NCI-H1694 treated with DMSO at 0.1 percent for 48 hours (cell line): Measurements from ENCODE around the gene LTA4H.

Experiments used
- DNase-seq: peaks from one replicate; lab custom pipeline; 2025; lab: John Stamatoyannopoulos, UW

Gene LTA4H

DNA sequence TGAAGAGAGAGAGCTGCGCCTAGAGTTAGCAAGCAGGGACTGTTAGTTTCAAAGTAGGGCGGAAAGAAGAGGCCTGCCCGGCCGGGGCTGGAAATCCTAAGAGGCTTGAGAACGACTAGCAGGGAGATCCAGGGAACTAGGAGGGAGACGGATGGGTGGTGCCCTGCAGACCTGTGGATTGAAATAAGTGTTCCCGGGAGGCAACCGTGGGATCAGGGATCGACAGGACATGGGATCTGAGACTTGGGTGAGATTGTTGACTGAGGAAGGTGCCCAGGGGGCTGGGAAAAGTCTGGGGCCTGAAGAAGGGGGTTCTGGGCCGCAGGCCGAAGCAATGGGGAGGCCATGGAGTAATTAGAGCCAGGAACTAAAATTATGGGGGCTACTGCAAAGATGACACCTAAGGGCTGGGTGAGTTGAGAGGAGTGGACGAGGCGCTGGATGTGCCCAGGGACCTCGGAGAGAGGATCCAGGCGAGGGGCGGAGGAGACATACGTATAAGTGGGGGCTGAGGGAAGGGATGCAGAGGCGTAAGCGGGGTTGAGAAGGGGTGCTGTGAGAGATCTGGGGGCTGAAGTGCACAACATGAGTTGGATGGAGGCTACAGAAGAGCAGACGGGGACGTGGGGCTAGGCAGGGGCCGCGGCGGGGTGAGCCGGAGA, 635 bp downstream of the LTA4H start:
- DNase-seq, result no peak

DNA sequence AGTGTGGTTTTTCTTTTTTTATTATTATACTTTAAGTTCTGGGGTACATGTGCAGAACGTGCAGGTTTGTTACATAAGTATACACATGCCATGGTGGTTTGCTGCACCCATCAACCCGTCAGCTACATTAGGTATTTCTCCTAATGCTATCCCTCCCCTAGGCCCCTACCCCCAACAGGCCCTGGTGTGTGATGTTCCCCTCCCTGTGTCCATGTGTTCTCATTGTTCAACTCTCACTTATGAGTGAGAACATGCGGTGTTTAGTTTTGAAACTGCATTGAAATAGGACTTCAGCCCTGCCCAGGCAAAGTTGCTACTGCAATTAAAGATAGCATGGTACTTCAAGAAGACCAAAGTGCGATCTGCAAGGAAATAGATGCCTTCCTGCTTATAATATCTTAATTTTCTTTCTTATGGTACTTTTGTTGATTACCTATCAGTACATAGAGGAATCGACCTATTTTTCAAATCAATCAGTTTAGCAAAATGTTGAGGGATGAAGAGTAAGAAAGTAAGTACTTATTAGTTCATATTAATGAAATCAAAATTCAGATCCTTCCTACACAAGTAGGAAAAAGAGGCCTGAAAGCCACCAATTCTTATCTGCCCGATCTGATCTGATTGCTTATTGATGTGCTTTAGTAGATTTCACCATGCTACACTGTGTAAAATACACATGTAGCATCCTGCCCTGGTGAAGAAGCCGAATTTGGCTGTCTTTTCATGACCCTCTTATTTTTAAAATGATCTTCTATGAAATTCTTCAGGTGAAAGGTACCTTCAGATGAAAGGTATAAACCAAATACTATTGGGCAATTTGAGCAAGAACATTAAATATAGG, 1.6 kb downstream of the LTA4H start:
- no peak for DNase-seq

DNA sequence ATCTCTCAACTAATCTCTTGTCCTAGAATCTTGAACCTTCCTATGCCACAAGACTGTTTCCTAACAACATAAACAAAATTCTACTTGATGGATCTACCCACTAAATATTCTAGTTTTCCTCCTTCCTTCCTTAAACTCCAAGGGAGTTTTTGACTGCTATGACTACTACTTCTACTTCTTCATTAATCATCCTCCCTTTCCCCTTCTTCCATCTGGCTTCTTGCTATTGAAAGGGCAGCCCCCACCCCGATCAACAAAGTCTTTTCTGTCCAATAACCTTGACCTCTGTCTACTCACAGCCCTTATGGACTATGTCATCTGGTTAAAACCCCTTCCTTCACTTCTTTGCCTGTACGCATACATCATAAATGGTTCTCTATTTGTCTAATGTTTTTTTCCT, 5.6 kb downstream of the LTA4H start:
- DNase-seq, result no peak

DNA sequence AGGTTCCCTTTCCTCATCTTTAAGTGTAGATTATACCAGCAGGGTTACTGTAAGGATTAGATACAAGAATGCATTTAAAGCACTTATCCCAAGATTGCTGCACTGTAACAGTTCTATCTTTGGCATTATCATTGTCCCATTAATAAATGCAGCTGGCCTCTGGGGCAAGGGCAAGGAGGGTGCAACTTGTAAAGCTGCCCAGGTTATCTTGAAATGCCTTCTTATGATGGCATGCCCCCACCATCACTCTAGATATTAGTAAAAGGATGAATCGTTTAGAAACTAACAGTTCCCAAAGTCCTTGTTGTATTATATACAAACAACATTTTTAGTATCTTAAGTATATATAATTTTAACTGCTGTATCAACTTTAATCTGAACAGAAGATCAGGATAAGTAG, 6.8 kb downstream of the LTA4H start:
- DNase-seq, result no peak

DNA sequence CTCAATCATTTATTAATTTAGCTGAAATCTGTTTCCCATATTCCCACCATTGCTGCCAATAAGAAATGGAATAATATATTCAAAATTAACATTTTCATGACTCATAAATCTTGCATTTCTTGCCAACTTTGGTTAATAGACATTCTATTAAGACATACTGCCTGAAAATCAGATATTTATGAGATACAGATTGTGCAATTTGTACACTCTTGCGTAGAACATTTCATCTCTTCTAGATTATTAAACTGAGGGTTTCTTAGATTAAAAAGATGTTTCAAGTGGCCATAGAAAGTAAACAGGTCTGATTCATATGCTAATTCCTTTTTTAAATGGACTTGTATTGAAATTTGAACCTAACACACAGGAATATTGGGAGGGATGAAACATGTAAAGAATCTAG, 9.1 kb downstream of the LTA4H start:
- DNase-seq, result no peak

DNA sequence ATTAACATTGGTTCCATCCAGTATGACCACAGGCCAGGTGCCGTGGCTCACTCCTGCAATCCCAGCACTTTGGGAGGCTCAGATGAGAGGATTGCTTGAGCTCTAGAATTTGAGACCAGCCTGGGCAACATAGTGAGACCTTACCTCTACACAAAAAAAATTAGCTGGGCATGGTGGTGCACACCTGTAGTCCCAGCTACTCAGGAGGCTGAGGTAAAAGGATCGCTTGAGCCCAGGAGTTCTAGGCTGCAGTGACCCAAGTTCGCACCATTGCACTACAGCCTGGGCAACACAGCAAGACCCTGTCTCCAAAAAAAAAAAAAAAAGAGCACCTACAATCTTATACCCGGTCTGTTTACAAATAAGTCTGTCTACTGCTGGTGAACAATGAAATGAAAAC, 9.9 kb downstream of the LTA4H start:
- DNase-seq, result no peak

DNA sequence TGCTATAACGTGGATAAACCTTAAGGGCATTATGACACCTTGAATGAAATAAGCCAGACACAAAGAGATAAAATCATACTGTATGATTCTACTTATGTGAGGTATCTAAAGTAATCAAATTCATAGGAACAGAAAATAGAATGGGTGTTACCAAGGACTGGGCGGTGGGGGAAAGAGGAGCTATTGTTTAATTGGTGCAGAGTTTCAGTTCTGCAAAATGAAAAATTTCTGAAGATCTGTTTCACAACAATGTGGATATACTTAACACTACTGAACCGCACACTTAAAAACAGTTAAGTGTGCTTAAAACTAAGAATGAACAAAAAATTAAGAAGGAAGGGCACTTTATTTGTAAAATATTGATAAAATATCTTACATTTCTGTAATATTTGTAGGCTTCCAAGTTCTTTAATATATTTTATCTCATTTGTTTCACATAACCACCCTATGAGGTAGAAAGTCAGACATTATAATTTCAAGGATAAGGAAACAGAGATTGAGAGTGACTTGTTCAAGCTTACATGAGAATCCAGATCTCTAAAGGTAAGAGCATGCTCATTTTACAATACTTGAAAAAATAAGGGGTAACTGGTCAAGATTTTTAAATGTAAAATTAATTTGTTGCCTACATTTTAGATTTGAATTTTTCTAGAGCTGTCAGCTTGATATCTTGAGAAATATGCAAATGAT, 14.9 kb downstream of the LTA4H start:
- no peak for DNase-seq

DNA sequence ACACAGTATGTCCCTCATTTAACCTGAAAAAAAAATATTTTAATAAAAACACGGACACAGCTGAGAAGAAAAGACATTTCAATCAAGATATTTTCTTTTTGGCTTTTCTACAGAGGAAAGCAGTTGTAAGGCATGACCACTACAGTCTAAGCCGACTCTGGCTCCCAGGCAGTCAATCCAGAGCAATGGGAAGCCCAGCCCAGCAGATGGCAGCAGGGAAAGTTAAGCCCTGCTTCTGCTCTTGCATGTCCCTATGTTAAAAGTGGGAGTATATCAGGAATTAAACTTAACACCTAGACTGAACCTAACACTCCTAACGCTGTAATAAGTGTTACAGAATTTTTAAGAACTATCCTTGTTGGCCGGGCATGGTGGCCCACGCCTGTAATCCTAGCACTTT, 19.7 kb downstream of the LTA4H start:
- peak; percentile 1 for DNase-seq

DNA sequence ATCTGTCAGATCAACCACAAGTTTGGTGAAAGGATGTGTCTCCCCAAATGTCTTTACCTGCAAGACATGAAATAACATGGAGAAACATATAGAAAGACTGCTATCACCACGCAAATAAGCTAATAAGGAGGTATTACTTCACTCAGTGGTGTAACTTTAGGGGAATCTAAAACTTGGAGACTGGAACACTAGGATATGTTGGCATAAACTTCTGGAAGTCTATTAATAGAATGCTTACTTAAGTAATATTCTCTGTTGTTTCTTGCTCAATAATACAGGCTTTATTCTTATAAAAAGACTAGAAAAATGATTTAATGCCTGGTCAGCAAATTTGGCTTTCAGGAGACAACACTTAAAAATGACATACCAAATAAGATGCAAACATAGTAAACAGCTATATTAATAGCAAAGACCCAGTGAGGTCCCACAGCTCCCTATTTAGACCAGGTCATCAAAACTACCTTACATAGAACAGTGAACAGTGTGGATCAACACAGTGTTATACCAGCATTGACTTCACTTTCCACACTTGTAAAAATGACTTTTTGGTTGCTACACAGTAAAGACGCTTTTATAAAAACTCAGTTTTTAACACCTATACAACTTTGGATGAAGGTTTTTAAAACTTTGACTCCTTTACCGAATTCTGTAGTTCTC, 20.3 kb downstream of the LTA4H start:
- no peak for DNase-seq

DNA sequence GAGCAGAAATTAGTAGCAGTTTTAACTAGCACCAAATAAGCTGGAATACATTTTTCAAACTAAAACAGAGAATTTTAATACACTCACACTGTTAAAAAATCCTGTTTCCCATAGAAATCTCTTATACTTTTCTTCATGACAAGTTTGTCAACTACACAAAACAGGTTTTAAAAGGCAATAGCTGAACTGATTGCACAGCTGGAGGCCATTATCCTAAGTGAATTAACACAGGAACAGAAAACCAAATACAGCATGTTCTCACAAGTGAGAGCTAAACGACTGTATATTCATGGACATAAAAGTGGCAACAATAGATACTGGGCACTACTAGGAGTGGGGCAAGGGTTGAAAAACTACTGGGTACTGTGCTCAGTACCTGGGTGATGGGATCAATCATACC, 27.7 kb downstream of the LTA4H start:
- DNase-seq, result no peak

DNA sequence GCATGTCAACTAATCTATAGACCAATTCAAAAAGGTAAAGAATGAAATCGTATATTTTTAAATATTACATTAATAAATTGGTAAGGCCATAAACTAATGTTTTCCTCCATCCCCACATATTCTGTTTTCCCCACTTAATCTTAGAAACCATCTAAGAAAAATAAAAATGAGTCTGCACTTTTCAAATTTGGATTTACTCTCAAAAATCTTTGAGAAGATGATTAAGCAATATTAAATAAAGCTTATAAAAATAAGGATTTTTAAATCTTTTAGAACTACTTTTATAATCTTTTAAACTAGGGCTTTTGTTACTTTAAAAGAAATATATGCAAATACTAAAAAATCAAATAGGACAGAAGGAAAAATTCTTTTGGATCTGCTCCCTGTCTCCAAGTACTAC, 28.7 kb downstream of the LTA4H start:
- no peak for DNase-seq

DNA sequence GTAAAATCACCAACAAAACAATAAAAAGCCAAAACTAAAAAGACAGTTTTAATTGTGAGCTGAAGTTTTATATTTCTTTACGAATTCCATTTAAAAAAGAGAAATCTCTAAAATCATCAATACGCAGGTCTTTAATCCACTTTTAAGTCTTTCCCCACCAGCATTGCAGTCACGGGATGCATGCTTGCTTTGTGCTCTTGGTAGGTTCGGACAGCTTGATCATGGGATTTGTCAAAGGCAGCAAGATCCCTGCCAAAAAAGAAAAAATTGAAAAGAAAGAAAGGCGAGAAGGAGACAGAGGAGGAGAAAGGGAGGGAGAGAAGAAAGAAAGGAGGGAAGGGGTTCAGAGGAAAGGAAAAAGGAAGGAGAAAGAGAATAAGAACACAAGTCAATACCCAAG, 34.5 kb downstream of the LTA4H start:
- no peak for DNase-seq

DNA sequence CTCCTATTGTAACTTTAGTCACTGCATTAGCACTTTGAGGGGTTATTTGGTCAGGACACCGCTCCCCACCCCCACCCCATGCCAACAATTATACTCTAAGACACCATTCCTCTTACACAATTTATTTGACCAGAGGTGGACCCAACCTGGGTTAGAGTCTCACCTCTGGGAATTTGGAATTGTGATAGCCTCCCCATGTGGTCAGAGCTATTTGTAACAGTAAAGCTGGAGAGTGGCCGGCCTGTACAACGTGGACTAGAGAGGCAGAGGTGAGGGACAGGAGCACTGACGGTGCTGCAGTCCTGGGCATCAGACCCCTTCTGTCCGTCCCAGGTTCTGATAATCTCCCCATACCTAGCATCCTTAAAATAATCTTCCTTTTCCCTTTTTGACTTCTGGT, 35.9 kb downstream of the LTA4H start:
- DNase-seq, result no peak

DNA sequence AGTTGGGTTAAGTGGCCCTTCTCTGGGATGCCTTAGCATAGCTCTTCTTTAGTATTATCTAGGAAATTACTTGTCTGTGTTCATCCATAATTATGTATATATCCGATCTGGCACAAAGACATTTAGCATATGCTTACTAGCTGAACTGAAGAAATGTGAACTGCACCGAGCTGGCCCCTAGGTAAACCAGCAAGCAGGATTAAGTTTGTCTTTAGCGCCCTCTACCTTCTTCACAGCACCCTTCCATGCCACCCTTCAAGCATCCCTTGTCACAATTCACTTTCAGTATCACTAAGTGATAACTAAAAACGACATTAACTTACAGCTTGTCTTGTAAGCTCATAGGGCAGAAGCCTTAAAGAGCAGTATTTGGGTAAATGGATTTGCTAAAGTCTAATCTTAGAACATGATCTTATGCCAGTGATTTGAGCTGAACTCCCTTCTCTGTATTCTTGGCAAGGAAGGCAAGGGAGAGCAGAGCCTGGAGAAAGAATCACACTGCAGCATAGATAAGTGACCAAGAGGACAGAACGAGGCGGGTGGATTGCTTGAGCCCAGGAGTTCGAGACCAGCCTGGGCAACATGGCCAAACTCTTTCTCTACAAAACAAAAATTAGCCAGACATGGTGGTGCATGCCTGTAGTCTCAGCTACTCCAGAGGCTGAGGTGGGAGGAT, 36.6 kb downstream of the LTA4H start:
- DNase-seq, result peak; percentile 46

DNA sequence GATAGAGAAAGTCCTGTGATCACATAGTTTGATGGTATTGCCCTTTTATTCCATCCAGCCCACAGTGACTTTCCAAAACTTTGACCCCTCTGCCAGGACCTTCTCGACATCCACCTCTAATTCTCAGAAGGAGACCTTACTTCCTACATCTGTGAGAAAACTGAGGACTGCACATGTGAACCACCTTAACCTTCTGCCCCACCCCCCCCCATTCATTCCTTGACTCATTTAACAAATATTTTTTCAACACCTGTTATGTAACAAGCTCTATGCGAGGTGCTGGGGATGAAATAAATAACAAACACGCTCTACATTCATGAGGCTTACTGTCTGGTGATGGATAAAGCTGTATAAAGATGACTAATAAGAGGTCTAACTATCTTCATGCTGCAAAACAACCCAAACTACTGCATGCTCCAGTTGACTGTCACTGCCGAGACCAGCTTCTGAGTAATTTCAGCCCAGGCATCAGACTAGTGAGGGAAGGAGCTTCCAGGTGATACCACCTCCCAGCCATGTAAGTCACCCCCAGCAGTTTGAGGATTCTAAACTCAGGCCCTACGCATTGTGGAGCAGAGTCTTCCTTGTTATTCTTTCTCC, 37.4 kb downstream of the LTA4H start:
- no peak for DNase-seq

DNA sequence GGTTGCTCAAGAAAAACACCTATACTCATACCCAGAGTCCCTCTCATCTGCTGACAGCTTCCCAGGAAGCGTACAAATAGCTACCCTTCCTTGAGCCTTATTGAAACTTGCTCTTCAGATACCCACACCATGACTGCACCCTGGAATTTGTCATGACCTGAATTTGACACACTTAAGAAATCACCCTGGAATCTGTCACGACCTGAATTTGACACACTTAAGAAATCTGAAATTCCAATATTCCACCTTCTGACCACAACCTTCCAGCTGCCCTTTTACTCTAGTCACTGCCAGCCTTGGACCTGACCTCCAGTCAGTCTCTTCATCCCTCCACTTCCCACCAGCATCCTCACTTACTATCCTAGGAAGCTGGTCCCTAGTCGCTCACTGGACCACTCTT, 38.1 kb downstream of the LTA4H start:
- no peak for DNase-seq

DNA sequence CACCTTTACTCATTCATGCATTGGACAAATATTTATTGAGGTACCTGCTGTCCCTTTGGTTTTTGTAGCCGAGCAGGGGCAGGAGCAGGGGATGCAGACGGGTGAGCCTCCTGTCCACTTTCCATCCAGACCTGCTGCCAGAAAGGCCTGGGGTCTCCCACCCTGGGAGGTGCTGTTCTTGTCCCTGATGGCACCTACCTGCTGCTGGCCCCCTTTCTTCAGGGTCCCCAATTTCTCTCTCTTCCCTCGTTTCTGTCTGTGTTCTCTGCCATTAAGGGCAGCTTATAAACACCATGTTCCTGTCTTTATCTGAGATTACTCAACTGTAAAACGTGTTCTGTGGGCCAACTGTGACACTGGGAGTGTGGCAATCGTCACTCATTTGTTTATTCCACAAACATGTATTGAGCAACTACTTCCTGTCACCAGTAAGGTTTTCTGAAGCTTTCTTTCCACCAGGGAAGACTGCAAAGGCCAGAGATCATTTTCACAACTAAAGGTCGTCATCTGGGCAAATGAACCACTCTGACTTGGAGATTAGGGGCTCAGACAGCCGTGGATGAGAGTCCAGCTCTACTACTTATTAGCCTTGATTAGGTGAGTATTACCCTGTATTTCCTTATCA, 39.2 kb downstream of the LTA4H start, which contains the start of gene HAL:
TSS of gene HAL (minus strand) at position 311 of the 625 bp plus-strand sequence. CDS start 434 bp downstream, outside the sequence.
- DNase-seq, result no peak

DNA sequence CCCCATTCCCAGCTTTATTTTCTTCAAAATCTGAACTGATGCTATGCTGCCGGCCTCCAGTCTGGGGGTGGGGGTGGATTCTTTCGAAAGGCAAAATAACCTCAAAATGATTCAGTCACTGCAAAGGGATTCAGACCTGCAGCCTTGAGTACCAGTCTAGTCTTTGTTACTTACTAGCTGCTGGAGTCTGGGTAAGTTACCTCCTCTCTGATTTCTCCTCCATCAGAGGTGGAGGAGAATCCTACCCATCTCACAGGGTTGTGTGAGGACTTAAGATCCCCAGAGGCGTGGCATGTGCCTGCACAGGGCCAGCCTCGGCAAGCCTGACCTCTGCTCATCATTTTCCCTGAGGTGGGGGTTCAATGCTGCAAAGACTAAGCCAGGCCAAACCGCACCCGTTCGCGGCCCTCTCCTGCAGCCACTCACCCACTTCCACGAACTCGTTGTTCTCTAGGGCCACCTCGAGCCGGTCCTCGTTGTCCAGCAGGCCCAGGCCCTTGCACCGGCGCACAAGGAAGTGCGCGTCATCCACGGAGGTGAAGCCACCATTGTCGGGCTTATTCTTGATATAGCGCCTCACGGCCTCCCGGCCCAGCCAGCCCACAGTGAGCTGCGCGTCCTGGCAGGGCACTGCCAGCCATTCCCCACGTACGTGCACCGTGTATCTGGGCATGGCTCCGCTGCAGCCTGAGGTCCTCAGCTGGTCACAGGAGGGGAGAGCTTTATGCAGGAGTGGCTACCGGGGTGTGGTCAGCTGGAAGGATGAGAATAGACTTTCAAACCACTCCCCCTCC, 40.0 kb downstream of the LTA4H start:
- DNase-seq, result no peak

DNA sequence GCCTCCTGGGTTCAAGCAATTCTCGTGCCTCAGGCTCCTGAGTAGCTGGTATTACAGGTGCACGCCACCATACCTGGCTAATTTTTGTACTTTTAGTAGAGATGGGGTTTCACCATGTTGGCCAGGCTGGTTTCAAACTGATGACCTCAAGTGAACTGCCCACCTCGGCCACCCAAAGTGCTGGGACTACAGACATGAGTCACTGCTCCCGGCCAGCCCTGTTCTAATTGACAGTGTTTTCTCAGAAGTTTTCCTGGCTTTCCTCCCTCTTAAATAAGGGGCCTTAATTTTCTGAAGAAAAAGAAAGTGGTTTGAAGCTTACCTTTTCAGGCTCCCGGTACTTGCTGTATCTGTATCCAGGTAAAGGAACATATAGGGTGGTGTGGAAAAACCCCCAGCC, 40.9 kb downstream of the LTA4H start:
- DNase-seq, result no peak

DNA sequence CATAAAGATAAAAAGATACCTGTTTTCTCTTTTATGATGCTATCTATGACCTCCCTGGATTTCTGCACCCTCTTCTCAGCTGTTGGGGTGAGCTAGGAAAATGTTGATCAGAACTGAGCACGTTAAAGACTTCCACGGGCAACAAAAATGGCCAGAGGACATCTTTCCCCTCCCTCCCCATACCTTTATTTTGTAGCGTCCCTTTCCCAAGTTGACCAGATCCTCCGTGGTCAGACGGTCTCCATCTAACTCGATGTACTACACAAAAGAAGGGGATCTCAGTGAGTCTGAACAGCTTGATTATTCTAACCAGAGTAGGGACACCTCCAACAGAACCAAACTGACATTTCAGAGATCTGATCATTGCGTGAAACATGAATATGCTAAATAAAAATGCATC, 41.5 kb downstream of the LTA4H start:
- no peak for DNase-seq
